ENCODE results near the gene CYB561A3.
"Not testable (repeated sequence)": the region's sequence is repeated elsewhere in the genome, so short reads cannot be mapped to it uniquely, and the experiment has no call there.

The CYB561A3 gene, protein sequence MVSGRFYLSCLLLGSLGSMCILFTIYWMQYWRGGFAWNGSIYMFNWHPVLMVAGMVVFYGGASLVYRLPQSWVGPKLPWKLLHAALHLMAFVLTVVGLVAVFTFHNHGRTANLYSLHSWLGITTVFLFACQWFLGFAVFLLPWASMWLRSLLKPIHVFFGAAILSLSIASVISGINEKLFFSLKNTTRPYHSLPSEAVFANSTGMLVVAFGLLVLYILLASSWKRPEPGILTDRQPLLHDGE

DNA sequence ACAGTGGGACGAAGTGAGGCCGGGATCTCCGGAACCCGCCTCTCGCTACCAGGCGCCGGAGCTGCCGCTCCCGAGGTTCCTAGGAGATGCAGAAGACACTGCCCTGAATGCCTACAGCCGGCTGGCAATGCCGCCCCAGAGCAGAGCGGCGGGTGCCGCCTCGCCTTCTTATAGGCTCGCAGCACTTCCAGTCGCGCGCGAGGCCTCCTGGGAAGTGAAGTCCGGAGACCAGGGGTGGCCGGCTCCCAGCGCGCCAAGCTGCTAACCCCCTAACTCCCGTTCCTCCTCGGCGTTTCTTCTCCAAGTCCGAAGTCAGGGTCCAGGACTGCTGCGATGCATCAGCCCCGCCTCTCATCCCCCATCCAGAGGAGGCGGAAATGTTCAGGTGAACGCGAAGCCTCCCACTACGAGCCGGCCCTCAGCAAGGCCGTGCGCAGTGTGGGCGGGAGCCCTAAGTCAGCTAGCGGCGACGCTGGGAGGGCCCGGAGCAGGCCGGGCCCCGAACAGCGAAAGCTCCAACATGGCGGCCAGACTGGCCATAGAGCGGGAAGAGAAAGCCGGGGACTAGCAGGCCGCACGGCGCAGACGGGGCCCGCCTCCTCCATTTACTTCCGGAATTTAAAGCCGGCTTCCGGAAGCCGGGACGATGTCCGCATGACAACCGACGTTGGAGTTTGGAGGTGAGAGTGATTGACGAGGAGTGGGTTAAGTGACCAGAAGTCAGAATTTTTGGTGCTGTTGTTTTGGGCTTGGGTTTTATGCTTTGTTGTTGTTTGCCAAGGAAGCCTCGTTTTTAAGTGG, at the start of gene CYB561A3, which contains the start of gene TMEM138:
Gene CYB561A3, minus strand, starts transcription at position 142 of the 801 bp plus-strand sequence. CDS start 5,169 bp downstream, outside the sequence.
Gene TMEM138, plus strand, starts transcription at position 634 of the 801 bp plus-strand sequence. CDS start 2,017 bp downstream, outside the sequence.
- DNase-seq = peak; percentile 93

DNA sequence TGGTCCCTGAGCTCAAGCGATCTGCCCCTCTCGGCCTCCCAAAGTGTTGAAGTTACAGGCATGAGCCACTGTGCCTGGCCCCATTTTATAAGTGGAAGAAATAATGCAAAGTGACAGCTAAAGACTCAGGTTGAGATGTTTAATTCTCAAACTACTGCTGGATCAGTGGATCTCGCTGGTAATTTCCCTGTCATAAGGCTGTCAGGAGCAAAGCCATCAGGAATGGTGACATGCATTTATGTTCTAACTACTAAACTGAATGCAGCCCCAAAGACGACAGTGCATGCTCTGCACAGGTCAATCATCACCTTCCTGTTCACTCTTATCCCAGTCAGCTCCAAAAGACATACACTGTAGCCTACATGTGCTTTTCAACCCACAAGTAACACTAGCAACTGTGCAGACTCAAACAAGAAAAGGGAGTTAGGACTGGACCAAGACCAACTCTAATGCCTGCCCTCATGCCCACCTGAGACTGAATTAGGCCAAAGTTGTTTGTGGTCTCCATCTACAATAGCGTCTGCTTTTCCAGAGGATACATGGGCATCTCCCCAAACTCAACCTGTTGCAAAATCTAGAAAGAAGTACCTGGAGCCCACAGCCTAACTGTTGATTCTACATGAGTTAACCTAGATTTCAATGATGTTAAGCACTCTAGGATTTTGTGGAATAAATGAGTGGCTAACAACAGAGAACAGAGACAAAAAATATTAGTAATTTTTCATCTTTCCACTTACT, 45.5 kb upstream of the CYB561A3 start:
- no peak for DNase-seq

DNA sequence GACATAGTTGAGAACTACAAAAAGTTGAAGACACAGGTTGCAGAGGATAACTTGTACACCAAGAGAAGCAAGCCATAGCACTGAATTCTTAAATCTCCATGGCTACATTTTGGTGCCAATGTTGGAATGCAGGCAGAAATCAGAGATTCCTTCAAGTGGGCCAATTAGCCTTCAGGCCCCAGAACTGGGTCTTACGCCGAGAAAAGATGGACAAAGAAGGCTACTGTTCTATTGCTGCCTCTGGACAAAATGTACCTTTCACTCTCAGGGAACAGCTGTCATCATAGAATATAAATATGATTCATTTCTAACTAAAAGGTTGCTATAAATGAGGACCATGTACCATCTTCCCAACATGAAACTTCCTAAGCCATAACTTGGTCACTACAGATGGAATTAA, 44.4 kb upstream of the CYB561A3 start:
- no peak for DNase-seq

DNA sequence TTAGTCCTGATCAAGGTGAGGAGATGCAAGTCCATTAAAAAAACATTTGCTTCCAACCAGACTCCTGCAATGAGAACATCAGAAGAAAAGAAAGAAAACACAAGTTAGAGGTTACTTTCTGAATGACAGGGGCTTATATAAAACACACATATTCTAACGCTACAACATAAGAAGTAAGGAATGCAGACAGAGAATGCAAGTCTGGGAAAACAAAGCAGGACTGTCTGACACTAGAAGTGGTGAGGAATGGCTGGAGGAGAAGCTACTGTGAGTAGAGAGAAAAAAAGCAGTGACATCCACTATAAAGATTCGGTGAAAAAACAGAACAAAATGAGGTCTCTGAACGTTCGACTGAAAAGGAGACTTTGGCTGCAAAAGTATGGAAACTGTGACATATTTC, 43.0 kb upstream of the CYB561A3 start:
- DNase-seq = no peak

DNA sequence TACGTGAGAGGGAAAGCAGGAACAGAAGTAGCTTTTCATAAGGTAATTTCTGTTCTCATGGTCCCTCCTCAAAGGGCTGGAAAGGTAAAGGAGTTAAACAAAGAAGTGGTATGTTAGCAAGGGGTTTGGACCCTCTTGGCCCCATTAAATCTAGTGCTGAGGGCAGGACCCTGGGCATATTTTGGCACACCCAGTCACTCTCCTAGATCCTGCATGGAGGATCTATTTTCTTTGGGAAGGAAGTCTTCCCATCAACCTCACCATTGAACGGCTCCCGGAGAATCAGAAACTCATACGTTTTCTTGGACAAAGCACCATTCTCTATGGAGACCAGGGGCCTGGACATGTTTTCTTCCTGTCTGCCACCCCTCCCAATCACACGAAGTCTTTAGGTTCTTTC, 42.4 kb upstream of the CYB561A3 start:
- no peak for DNase-seq

DNA sequence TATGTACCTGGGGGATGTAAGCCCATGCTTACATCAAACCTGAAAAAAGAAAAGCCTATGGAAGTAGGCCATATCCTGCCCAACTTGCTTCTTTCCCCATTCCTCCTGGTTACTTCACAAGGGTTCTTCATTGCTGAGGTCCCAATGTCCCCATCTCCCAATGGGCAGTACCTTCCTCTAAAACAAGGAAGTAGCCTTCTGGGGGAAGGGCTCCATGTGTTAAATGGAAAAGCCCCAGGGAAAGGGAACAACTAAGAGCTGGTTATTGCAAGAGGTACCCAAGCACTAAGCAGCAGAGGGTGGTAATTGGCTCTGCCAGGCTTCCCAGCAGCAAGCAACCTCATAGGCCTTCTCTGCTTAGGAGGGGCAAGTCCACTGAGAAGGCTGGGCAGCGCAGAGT, 42.0 kb upstream of the CYB561A3 start:
- DNase-seq = no peak

DNA sequence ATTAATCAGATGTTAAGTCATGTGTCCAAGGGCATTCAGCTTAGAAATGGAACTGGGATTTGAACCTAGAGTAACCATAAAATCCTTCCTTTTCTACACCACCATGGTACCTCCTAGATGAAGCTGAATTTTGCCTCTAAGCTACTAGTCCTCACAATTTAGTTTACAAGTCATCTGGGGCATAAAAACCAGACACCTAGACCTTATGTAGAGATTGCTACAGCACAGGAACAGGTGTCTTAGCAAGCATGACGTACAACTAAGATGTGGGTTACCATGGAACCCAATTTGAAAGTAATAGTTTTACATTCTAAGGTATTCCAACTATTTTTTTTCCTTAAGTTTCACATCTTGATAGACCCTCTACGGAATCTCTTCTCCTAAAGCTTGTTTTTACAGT, 39.9 kb upstream of the CYB561A3 start:
- no peak for DNase-seq

DNA sequence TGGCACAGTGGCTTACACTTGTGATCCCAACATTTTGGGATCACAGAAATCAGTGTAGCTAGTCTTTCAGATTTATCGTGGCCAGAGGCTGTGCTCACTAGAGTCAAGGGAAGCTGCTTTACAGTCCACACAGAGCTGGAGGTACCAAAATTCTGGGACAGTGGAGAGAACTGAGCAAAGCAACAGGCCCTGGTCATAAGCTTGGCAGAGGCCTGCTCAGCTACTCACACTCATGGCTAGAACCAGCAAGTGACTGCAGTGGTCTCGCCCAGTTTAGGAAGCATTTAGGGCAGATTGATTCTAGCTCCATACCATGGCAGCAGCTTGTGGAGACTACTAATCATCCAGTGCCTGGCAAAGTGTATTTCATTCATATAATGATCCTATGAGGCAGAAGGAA, 39.5 kb upstream of the CYB561A3 start:
- no peak for DNase-seq

DNA sequence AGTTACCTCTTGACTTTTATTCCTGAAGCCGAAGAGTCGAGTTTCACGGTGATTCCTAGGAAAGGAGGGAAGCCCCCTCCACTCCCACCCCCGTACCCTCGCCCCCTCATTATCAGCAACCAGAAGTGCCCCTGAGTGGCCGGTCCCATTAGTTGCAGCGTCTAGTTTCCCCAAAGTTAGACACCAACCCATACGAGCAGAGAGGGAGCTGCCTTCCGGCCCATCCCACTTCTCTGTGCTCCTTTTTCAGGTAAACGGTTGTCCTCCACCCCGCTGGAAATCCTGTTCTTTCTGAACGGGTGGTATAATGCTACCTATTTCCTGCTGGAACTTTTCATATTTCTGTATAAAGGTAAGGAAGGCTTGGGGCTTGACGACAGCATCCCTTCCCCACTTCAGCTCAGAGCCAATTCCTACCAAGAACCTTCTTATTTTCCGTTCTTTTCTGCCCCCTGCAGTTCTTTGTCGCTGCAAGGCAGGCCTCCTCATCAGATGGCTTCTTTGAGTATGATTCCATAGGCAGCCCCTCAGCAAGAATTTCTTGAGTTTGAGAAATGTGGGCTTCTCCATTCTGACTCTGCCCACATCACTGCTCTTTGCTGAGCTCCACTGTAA, 31.4 kb upstream of the CYB561A3 start:
- DNase-seq = no peak

DNA sequence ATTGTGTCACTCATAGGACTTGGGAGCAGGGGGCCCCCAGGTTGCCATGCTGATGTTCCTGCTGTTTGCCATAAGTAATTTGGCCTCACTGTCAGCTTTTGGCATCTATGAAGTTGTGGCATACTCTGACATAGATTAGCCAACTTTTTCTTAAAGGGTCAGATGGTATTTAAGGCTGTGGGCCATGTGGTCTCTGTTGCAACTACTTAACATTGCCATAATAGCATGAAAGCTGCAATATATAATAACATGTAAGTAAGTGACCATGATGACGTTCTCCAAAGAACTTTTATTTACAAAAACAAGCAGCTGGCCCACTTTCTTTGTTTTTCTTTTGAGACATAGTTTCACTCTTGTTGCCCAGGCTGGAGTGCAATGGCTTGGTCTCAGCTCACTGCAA, 28.5 kb upstream of the CYB561A3 start:
- no peak for DNase-seq

DNA sequence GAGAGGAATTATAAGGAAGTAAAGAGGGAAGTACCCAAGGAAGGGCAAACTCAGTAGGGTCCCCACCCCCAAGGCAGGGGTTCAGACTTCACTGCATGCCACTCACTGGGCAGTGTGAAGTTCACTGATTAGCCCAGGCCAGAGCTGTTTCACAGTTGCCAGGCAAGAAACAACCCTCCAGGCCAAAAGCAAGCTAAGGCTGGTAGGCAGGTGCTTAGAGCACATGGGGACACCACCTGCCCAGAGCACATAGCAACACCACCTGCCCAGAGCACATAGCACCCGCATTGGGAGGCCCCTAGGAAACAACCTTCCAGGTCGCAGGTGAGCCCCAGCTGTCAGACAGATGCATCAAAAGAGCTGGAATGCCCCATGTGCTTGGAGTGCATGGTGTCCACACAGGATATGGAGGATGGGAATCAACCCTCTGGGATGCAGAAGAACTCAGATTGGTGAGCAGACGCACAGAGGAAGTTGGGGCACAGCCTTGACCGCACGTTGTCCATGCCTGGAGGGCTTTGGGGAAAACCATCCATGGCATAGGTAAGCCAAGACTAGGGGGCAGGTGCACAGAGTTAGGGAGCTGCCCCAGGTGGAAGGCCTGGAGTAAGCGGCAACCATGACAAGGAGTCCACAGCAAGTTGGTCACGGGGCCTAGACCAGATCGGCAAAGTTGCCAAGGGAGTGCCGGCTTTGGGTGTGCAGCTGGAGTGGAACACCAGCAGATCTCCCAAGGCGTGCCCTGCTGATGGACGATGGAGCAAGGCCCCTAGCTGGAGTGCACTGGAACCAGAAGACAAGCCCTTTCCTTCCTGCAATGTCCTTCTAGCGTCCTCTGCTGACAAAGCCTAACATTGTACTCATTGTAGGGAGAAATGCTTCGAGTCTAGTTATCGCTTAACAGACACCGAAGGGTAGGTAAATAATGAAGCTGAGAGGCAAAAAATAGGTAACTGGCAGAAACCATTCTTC, 22.9 kb upstream of the CYB561A3 start:
- DNase-seq = no peak

DNA sequence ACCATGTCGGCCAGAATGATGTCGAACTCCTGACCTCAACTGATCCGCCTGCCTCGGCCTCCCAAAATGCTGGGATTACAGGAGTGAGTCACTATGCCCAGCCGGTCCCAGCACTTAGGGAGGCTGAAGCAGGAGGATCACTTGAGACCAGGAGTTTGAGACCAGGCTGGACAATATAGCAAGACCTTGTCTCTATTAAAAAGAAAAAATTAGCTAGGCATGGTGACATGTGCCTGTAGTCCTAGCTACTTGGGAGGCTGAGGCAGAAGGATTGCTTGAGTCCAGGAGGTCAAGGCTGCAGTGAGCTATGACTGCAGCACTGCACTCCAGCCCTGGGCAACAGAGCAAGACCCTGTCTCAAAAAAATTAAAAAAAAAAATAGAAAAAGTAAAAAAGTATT, 22.2 kb upstream of the CYB561A3 start:
- DNase-seq = not testable (repeated sequence)

DNA sequence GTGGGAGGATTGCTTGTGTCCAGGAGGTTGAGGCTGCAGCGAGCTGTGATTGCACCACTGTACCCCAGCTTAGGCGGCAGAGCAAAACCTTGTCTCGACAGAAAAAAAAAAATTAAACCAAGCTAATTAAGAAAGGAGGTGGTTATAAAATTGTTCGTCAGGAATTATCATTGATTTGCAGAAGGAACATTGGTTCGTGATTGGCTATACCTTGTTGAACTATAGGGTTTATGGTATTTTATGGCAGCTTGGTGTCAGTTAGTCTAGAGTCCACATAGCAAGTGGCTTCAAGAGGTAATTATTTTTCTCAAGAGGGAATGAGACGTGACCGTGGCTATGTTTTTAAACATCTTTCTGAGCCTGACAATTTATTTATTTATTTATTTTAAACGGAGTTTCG, 19.2 kb upstream of the CYB561A3 start:
- DNase-seq = no peak

DNA sequence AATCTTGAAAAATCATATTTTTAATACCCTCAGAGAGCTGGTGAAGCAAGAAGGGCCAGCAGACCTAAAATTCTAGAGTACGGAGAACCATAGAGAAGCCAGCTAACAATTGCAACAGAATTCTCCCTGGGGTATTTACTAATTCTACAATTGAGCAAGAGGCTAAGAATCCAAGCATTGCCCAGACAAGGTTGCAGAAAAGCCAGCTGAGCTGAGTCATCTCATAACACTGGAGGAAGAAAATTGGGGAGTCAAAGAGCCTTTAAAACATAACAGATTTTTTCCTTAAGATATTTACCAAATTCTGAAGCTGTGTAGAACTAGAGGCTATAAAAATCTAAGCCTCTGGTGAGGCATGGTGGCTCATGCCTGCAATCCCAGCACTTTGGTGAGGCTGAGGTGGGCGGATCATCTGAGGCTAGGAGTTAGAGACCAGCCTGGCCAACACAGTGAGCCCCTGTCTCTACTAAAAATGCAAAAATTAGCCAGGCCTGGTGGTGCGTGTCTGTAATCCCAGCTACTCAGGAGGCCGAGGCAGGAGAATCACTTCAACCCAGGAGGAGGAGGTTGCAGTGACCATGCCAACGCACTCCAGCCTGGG, 17.1 kb upstream of the CYB561A3 start:
- DNase-seq = no peak

DNA sequence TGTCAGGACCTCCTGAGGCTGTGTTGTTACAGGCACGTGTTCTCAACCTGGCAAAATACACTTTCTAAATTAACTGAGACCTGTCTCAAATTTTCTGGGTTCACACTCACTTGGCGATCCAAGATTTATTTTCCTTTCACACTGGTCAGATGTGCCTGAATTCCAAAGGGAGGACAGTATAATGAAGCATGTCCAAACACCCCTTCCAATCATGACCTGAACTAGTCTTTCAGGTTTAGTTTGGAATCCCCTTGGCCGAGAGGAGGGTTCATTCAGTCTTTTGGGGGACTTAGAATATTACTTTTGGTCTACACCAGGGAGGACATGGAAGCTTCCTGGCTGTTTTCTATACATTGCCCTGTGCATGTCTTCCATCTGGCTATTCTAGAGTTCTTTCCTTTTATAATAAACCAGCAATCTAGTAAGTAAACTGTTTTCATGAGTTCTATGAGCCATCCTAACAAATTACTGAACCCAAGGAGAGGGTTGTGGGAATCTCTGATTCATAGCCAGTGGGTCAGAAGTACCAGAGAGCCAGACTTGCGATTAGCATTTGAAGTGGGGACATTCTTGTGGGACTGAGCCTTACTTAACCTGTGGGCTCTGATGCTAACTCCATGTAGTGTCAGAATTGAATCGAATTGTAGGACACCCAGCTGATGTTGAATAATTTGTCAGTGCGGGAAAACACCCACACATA, 15.9 kb upstream of the CYB561A3 start:
- DNase-seq = no peak

DNA sequence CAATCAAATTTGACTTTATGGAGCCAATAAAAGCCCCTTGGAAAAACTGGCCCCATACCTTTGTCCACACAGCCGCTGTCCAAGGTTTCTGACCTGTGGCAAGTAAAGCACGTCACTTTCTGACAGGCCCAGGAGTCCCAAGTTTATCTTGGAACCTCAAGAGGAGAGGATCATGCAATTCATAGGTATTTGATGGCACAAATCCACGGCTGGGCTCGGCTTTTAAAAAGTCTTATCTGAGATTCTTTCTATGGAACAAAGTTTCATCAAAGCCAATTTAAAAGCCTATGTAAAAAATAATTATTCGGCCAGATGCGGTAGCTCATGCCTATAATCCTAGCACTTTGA, 14.1 kb upstream of the CYB561A3 start:
- no peak for DNase-seq

DNA sequence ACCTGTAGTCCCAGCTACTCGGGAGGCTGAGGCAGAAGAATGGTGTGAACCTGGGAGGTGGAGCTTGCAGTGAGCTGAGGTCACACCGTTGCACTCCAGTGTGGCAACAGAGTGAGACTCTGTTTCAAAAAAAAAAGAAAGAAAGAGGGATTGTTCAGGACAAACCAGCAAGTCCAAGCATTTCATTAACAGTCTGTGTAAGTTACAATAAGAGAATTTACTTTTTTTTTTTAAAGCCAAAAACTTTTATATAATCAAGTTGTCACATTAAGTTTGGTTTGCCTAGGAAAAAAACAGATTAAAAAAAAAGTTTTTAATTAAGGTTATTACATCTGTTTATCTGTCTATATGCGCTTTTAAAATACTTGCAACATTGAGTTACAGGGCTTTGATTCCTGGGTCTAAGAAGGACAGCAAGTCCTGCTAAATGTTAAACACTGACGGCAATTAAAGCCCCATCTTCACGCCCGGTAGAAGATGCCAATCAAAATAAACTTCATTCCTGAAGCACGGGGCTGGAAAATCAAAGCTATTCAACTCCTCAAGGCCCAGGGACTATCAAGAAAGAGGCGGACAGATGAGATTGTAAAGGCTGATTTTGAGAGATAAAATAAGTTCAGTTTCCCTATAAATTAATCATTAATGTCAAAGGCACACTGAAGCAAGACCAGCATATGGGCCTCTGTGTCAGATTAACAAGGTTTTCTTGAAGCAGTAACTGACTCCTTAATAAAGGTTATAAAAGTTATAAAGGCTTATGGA, 11.2 kb upstream of the CYB561A3 start:
- DNase-seq = no peak

DNA sequence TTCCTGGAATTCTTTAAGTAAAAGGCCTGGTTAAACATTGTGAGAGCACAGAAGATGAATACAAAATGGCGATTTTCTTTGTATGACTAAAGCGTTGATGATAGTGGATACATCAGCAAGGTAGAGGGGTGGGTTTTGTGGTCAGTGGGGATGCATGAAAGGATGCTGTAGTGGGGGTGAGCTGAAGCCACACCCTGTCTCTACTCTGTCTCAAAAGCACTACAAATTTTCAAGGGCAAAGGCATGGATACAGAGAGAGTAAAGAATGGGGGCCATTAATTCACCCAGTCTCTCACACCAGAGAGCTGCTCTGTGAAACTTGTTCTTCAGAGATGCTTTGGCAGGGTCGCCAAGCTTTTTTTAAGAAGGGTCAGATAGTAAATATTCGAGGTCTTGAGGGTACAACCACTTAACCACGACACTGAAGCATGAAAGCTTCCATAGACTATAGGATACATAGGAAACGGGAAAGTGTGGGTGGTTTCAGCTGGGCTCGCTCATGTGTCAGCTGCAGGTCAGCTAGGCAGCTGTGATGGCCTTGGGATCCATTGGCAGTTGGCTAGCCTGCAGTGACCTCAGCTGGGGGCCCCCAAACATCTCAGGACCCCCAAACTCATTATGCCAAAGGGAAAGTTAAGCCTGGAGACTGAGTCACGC, 8.8 kb upstream of the CYB561A3 start:
- no peak for DNase-seq

Data from COR-L47 (cell line).